Tibial nerve (tissue), 4 donors: ENCODE results near the gene GUCD1.

Experiments used
- CTCF ChIP-seq, 5 experiments: fragments of 200-600 bp in 3 of 5; fragments of 450-650 bp in 2 of 5; sonication (generic) in 3 of 5; IDR thresholded peaks; one replicate each; pipeline ENCODE4 v1.5.1; 2016 to 2019; ENCODE audit warnings: antibody characterized with exemption in 5 of 5, mild to moderate bottlenecking in 3 of 5, moderate library complexity in 2 of 5
- EP300 ChIP-seq, 2 donors: sonication (generic); formaldehyde crosslinking; IDR thresholded peaks; one replicate each; pipeline ENCODE4 v1.6.1; 2017; ENCODE audit warnings: antibody characterized with exemption in 2 of 2, mild to moderate bottlenecking in 1 of 2

- no peak for TF ChIP-seq EP300 (IDR thresholded peaks at IDR 0.05)
- TF ChIP-seq CTCF (IDR thresholded peaks at IDR 0.05), result no peak
Observed at GRCh38 chr22:24494167-24494527, 60.8 kb downstream of the GUCD1 start.
